A673 (cell line): Measurements from ENCODE around the gene KCNQ2.

ENCODE experiments used
- EZH2 ChIP-seq: fragments of 200-600 bp; sonication (generic); IDR thresholded peaks from 2 replicates; pipeline ENCODE4 v1.6.1; 2017; ENCODE audit warnings: borderline replicate concordance, low read depth, mild to moderate bottlenecking, mixed read lengths, antibody characterized with exemption, low read length; ENCODE audit not compliant: poor library complexity, severe bottlenecking
- TF ChIP-seq, protein P1 (sequence below): fragments of 300-800, 200-600 bp; sonication (generic); conservative IDR thresholded peaks from 2 replicates; pipeline ENCODE4 v1.5.1; 2017; ENCODE audit warnings: low read depth, mild to moderate bottlenecking, antibody characterized with exemption, low read length, moderate library complexity, mixed read lengths

DNA sequence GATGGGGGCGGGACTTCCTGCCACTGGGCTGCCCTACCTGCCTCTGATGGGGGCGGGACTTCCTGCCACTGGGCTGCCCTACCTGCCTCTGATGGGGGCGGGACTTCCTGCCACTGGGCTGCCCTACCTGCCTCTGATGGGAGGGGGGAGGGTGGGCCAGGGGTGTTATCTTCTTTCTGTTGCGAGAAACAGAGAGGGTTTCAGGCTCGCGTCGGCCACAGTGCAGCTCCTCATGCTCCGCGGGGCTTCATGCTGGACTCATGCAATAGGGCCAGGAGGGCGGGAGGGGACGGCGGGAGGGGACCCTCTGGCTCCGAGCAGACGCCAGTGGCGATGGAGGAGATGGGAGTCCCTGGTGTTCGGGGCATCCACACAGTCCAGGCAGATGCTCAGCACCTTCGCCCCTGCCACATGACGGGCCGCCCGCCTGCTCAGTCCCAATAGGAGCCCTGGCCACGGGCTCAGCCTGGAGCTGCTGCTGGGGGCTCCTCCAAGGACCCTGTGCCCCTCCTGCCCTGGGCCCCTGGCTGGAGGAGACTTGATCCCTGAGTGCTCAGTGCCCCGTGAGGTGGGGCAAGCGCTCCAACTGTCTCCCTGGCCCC is 62.5 kb downstream of the KCNQ2 start:
- TF ChIP-seq, protein P1, sequence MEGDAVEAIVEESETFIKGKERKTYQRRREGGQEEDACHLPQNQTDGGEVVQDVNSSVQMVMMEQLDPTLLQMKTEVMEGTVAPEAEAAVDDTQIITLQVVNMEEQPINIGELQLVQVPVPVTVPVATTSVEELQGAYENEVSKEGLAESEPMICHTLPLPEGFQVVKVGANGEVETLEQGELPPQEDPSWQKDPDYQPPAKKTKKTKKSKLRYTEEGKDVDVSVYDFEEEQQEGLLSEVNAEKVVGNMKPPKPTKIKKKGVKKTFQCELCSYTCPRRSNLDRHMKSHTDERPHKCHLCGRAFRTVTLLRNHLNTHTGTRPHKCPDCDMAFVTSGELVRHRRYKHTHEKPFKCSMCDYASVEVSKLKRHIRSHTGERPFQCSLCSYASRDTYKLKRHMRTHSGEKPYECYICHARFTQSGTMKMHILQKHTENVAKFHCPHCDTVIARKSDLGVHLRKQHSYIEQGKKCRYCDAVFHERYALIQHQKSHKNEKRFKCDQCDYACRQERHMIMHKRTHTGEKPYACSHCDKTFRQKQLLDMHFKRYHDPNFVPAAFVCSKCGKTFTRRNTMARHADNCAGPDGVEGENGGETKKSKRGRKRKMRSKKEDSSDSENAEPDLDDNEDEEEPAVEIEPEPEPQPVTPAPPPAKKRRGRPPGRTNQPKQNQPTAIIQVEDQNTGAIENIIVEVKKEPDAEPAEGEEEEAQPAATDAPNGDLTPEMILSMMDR = no peak
- no peak for TF ChIP-seq EZH2
